ENCODE measurements around the gene CHPT1.
"Not testable (repeated sequence)": the region's sequence is repeated elsewhere in the genome, so short reads cannot be mapped to it uniquely, and the experiment has no call there.

The CHPT1 gene

GRCh38 chr12:101654442-101654841, 43.0 kb upstream of the CHPT1 start:
- Histone ChIP-seq H2AFZ (ENCODE audit: low read depth, low read length, severe bottlenecking) (no peak overlapping the region), H3F3A (ENCODE audit: insufficient read depth) (no peaks in the 10 kb centered on the region), H3K9me2 (replicated peaks; ENCODE audit: insufficient read depth, low read length) (no peaks in the 10 kb centered on the region), H3K9me3 (ENCODE audit: insufficient read depth, low read length) (no peaks in the 10 kb centered on the region), H3K36me3 (ENCODE audit: low read length) (no peaks in the 10 kb centered on the region), H4K20me1 (ENCODE audit: low read depth, low read length) (no peaks in the 10 kb centered on the region), H3K4me2 (ENCODE audit: low read depth, low read length, poor library complexity, severe bottlenecking) (no peak overlapping the region), H3K4me3 (ENCODE audit: insufficient read depth, low read length, poor library complexity, severe bottlenecking) (no peak overlapping the region), H3K27me3 (ENCODE audit: low read length) (no peaks in the 10 kb centered on the region), H3K27ac (ENCODE audit: low read depth, low read length) (no peak overlapping the region), H3K79me2 (ENCODE audit: insufficient read depth, low read length) (no peaks in the 10 kb centered on the region), H3K9ac (ENCODE audit: low read length) (no peak overlapping the region)
- no peak for TF ChIP-seq EZH2phosphoT487 (conservative IDR thresholded peaks at IDR 0.05; ENCODE audit: low read length)

- no peak overlapping the region for H2AFZ ChIP-seq (ENCODE audit: low read depth, low read length, severe bottlenecking)
- no peak overlapping the region for H3K9ac ChIP-seq (ENCODE audit: low read length)
- no peak overlapping the region for H3K4me3 ChIP-seq (ENCODE audit: insufficient read depth, low read length, poor library complexity, severe bottlenecking)
- H3K27ac ChIP-seq (ENCODE audit: low read depth, low read length), result no peak overlapping the region
- no peaks in the 10 kb centered on the region for H4K20me1 ChIP-seq (ENCODE audit: low read depth, low read length)
- H3K9me3 ChIP-seq (ENCODE audit: insufficient read depth, low read length), result no peaks in the 10 kb centered on the region
- no peaks in the 10 kb centered on the region for H3K79me2 ChIP-seq (ENCODE audit: insufficient read depth, low read length)
- no peaks in the 10 kb centered on the region for H3F3A ChIP-seq (ENCODE audit: insufficient read depth)
- H3K36me3 ChIP-seq (ENCODE audit: low read length), result no peaks in the 10 kb centered on the region
- H3K9me2 ChIP-seq (replicated peaks; ENCODE audit: insufficient read depth, low read length), result no peaks in the 10 kb centered on the region
- TF ChIP-seq CTCF (IDR thresholded peaks at IDR 0.05; ENCODE audit: insufficient read depth, low read length, poor library complexity, severe bottlenecking) (no peak), EZH2phosphoT487 (conservative IDR thresholded peaks at IDR 0.05; ENCODE audit: low read length) (no peak)
- H3K4me2 ChIP-seq (ENCODE audit: low read depth, low read length, poor library complexity, severe bottlenecking), result no peak overlapping the region
- no peaks in the 10 kb centered on the region for H3K27me3 ChIP-seq (ENCODE audit: low read length)
Observed at GRCh38 chr12:101655393-101655792, 42.0 kb upstream of the CHPT1 start.

- not testable (repeated sequence) for H3K4me2 ChIP-seq (ENCODE audit: low read depth, low read length, poor library complexity, severe bottlenecking); H3K9me3 ChIP-seq (ENCODE audit: insufficient read depth, low read length)
Observed at GRCh38 chr12:101660662-101661061, 36.8 kb upstream of the CHPT1 start.

GRCh38 chr12:101663298-101663697, 34.1 kb upstream of the CHPT1 start:
- H3K79me2 ChIP-seq (ENCODE audit: insufficient read depth, low read length), result no peaks in the 10 kb centered on the region
- H3K36me3 ChIP-seq (ENCODE audit: low read length), result no peaks in the 10 kb centered on the region
- H3K9me3 ChIP-seq (ENCODE audit: insufficient read depth, low read length), result no peaks in the 10 kb centered on the region
- no peak overlapping the region for H3K4me3 ChIP-seq (ENCODE audit: insufficient read depth, low read length, poor library complexity, severe bottlenecking)
- no peaks in the 10 kb centered on the region for H3F3A ChIP-seq (ENCODE audit: insufficient read depth)
- no peak overlapping the region for H3K27ac ChIP-seq (ENCODE audit: low read depth, low read length)
- H3K9me2 ChIP-seq (replicated peaks; ENCODE audit: insufficient read depth, low read length), result no peaks in the 10 kb centered on the region
- no peak overlapping the region for H3K4me2 ChIP-seq (ENCODE audit: low read depth, low read length, poor library complexity, severe bottlenecking)
- H4K20me1 ChIP-seq (ENCODE audit: low read depth, low read length), result no peaks in the 10 kb centered on the region
- no peaks in the 10 kb centered on the region for H3K27me3 ChIP-seq (ENCODE audit: low read length)
- no peak for TF ChIP-seq EZH2phosphoT487 (conservative IDR thresholded peaks at IDR 0.05; ENCODE audit: low read length)
- TF ChIP-seq CTCF (IDR thresholded peaks at IDR 0.05; ENCODE audit: insufficient read depth, low read length, poor library complexity, severe bottlenecking), result no peak
- no peak overlapping the region for H2AFZ ChIP-seq (ENCODE audit: low read depth, low read length, severe bottlenecking)
- H3K9ac ChIP-seq (ENCODE audit: low read length), result no peak overlapping the region

More at GRCh38 chr12:101660662-101661061, 36.8 kb upstream of the CHPT1 start:
- H3K79me2 ChIP-seq (ENCODE audit: insufficient read depth, low read length); H3F3A ChIP-seq (ENCODE audit: insufficient read depth); H3K4me3 ChIP-seq (ENCODE audit: insufficient read depth, low read length, poor library complexity, severe bottlenecking); H3K27ac ChIP-seq (ENCODE audit: low read depth, low read length); H3K9me2 ChIP-seq (replicated peaks; ENCODE audit: insufficient read depth, low read length); H3K9ac ChIP-seq (ENCODE audit: low read length); H2AFZ ChIP-seq (ENCODE audit: low read depth, low read length, severe bottlenecking); H3K36me3 ChIP-seq (ENCODE audit: low read length); H3K27me3 ChIP-seq (ENCODE audit: low read length); H4K20me1 ChIP-seq (ENCODE audit: low read depth, low read length): not testable (repeated sequence)

Data from SU-DHL-6 (cell line).